ENCODE data around the gene NCAM2.

The NCAM2 gene

DNA sequence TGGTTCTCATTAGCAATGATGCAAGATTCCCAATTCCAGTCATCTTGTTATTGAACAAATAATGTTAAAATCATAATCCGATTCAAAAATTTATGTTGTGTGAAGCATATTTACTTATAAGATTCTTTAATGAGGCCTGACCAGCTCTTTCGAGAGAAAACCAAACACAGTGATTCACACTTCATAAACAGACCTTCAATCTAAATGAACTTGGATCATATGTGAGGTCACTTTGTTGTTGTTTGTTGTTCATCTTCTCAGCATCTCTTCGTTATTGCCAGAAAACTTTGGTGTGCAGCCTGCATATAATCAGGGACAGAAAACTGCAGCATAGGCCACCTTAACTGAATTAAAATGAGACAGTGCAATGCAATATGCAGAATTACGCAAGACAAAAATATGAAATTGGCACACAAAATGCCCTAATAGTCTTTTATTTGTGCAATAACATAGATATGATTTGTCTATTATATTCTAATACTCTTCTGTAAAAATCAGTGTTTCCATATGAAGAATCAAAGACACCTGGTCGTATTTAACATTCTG is 30.1 kb downstream of the NCAM2 start:
- DNase-seq (ENCODE audit: low read depth, low spot score): no peak

DNA sequence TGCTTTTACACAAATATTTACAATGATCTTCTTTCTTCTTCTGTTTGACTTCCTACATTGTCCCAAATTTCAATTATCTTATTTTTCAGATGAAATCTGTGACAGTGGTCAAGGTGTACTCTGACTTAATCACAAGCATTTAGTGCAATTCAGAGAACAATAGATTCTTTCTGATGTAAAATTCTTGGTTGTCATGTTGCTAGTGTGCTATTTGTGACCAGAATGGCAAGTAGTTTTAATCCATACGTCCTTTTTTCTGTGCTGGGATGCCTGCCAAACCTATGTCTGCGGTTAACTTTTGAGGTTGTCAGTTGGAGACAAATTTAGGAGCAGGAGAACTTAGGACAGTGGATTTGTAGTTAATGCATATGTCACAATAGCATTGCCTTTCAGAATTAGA is 31.0 kb downstream of the NCAM2 start:
- DNase-seq (ENCODE audit: low read depth, low spot score): no peak

- DNase-seq (ENCODE audit: low read depth, low spot score): no peak
These were observed 32.1 kb downstream of the NCAM2 start for GRCh38 chr21:21030311-21030710.

DNA sequence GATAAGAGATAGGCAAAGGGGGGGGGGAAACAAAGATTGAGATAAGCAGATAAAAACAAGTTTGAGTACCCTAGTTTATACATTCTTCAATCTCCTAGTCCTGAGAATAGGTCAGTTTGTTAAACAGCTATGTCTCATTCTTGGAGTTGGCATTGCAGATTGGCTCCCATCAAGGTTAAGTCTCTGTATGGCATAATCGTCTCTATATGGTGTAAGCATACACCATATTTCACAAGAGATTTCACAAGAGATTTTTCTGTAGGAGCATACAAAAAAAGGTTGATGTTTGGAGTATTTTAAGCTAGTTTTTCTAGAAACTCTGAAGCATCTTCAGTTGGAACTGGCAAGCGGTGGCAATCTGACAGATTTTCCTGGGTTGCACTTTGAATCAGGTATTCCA is 35.8 kb downstream of the NCAM2 start:
- DNase-seq (ENCODE audit: low read depth, low spot score): no peak

- DNase-seq (ENCODE audit: low read depth, low spot score): no peak
These were observed 41.5 kb downstream of the NCAM2 start for GRCh38 chr21:21039624-21040170.

- DNase-seq (ENCODE audit: low read depth, low spot score): no peak
These were observed 47.3 kb downstream of the NCAM2 start for GRCh38 chr21:21045518-21045917.

GRCh38 chr21:21046063-21046462 is 47.9 kb downstream of the NCAM2 start:
- no peak for DNase-seq (ENCODE audit: low read depth, low spot score)

- no peak for DNase-seq (ENCODE audit: low read depth, low spot score)
These were observed 53.2 kb downstream of the NCAM2 start for GRCh38 chr21:21051109-21052055.

DNA sequence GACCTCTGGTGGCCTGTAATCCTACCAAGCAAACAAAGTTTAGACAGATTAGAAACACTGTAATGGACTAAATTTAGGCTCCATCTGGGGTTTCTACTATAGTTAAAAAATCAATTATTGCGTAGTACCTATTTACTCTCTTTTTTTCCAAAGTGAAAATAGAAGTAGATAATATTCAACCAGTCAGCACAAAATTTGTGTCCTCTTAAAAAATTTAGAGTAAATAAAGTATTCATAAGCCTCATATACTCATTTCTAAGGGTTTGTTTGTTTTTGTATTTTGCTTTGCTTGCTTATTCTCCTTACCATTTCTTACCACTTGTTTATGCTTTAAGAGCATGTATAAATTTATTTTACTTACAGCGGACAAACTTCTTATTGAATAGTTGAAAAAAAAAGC is 54.5 kb downstream of the NCAM2 start:
- no peak for DNase-seq (ENCODE audit: low read depth, low spot score)

DNA sequence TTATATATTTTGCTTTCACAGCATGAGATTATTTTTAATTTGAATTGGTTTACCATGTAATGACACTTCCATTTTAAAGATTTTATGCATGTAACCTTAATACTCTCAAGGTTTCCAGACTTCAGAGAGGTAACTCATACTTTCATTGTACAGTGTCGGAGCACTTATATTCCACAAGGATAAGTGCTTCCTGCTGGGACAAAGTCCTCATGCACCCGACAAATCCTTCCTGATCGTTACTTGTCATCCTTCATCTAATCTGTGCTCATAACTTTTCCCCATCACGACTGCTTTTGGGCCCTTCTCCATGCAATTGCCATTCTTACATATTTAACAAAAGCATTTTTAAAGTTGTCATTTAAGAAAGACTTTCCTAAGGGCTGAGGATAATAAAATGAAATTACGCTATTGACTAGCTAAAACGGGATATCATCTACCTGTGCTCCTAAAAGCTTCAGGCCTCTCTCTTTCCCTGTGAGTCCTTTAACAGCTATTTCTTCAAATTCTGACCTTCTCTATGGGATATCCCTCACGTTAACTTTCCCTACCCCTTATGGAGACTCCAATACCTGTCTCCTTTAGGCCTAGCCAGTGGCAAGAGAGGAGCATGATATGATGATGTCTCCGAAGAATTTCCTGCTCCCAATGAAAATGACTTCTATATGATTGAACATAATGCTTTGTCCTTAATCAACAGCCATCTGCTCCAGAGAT is 59.3 kb downstream of the NCAM2 start:
- DNase-seq (ENCODE audit: low read depth, low spot score): no peak

DNA sequence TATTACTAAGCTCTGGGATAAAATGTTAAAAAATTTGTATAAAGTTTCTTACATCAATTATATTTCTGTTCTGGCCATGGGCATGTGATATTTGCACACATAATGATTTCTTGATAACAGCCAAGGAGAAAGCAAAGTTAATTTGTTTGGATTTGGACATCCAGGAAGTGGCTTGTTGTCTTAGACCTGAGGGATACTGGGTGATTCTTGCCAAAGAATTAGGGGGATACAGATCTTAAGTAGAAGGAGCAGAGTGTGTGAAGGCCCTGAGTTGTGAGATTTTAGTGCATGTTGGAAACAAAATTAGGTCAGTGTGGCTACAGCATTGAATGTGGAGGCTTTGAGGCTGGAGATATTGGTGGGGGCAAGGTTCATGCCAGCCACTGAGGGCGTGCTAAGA is 65.6 kb downstream of the NCAM2 start:
- DNase-seq (ENCODE audit: low read depth, low spot score): no peak

DNA sequence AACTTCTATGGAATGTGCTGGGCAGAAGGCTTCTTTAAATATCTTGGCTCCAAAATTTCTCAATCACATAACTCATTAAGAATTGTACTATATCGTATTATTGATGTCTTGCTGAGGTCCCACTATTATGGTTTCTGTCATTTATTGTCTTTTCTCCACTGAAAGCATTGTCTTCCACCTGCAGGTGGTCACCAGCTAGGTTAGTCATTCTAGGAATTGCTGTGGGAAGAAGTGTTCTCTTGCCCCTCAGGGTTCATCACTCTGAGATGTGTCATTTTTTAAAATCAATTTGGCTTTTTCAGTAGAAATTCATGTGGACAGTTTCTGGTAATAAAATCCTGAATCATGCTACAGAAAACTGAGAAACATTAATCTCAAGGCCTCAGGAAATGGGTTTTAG is 66.1 kb downstream of the NCAM2 start:
- no peak for DNase-seq (ENCODE audit: low read depth, low spot score)

GRCh38 chr21:21067375-21067774 is 69.2 kb downstream of the NCAM2 start:
- DNase-seq (ENCODE audit: low read depth, low spot score): no peak

- DNase-seq (ENCODE audit: low read depth, low spot score): no peak
These were observed 76.1 kb downstream of the NCAM2 start for GRCh38 chr21:21074305-21074704.

- DNase-seq (ENCODE audit: low read depth, low spot score): no peak
These were observed 77.8 kb downstream of the NCAM2 start for GRCh38 chr21:21076051-21076450.

DNA sequence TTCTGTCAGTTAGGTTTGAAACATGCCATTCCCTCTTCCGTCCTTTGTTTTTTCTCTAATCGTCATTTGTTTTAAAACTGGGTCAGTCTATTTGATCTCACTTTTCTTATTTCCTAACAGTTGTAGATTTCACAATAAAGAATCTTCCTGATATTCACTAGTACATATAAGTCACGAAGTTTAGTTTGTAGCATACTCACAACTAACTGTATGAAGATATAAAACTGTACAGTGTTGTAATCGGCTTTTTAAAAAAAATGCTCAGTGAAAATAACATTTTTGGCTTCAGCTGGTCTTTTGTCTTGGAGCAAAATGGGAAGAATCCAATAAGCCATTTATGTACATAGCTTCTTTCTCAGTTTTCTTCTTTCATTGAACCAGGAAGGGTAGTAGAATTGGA is 78.3 kb downstream of the NCAM2 start:
- DNase-seq (ENCODE audit: low read depth, low spot score): no peak

GRCh38 chr21:21079646-21080045 is 81.4 kb downstream of the NCAM2 start:
- DNase-seq (ENCODE audit: low read depth, low spot score): no peak

DNA sequence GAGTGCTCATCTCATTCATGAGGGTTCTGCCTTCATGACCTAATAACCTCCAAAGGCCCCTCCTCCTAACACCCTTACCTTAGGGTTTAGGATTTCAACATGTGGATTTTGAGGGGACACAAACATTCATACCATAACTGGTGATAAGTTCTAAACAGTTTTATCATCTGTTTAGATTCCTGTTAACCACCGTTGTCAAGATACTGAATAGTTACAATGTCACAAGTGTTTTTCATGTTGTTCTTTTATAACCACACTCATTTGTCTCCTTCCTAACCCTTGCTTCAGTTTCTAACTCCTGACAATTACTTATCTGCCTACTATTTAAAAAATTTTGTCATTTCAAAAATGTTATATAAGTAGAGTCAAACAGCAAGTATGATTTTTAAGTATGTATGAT is 86.0 kb downstream of the NCAM2 start:
- no peak for DNase-seq (ENCODE audit: low read depth, low spot score)

DNA sequence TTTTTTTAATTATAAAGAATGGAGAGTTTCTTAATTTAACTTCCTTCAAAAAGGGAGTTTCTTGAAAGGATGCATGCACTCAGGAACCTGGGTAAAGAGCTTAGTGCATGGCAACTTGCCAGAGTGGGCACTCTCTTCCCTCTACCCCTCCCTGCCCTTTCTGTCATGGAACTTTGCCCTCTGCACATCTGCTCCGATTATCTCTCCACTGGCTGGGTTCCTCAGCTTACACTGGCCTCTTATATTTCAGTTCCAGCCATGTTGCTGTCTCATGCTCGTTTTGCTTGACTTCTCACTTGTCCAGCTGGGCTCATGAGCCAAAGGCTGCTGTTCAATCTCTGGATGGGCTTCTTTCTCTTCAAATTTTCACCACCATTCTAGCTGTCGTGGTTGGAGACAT is 87.0 kb downstream of the NCAM2 start:
- no peak for DNase-seq (ENCODE audit: low read depth, low spot score)

DNA sequence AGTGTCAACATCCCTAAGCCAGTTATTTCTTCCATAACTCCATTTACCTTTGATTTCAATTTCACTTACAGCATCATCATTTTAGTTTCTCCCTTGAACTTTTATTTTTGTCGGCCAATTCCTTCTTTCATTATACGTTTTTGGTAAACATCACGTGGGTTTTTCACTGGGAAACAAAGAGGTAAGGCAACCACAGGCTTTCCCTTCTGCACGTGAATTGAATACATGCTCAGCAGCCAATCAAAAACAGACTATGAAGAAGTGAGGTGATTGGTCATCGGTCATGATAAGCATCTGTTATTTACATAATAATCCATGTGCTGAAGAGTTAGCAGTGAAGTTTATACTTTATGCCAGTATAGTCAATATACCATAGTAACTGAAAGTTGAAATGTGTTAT is 98.7 kb downstream of the NCAM2 start:
- DNase-seq (ENCODE audit: low read depth, low spot score): no peak

GRCh38 chr21:21097466-21097865 is 99.3 kb downstream of the NCAM2 start:
- DNase-seq (ENCODE audit: low read depth, low spot score): no peak

GRCh38 chr21:21101911-21102310 is 103.7 kb downstream of the NCAM2 start:
- no peak for DNase-seq (ENCODE audit: low read depth, low spot score)

Data from activated naive CD8-positive, alpha-beta T cell treated with anti-CD3 and anti-CD28 coated beads, Interleukin-2, amount 50 U/mL, for 16 hours (primary cell).